Activated CD8-positive, alpha-beta memory T cell treated with anti-CD3 and anti-CD28 coated beads, Interleukin-2, amount 50 U/mL, for 1 hour (primary cell): ENCODE results near the gene SCN4B.
"Not testable (repeated sequence)": the region's sequence is repeated elsewhere in the genome, so short reads cannot be mapped to it uniquely, and the experiment has no call there.

Experiments
- DNase-seq: peaks from one replicate; pipeline ENCODE4 v3.0.0-alpha.2; 2020; ENCODE audit errors: extremely low read depth

SCN4B gene

GRCh38 chr11:118152552-118153471, at the start of gene SCN4B:
SCN4B (minus strand) TSS chr11:118152823; CDS start chr11:118152673, 150 bp downstream.
- no peak for DNase-seq

DNA sequence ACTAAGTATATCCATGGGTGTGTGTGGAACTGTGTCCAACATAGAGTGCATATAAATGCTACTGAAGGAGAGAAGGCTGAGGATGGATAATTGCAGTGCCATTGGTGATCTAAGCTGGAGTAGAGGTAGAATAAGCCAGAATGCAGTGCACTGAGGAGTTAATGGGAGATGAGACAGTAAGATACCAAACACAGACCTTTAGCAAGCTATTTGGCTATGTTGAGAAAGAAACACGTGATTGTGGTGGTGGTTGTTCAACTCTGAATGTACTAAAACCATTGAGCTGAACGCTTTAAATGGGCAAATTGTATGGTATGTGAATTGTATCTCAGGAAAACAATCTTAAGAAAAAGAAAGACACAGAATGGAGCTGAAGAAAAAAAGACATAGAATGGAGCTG, 49.3 kb upstream of the SCN4B start:
- no peak for DNase-seq

GRCh38 chr11:118200901-118201680, 48.5 kb upstream of the SCN4B start:
- DNase-seq = peak; percentile 58

GRCh38 chr11:118200497-118200896, 47.9 kb upstream of the SCN4B start:
- no peak for DNase-seq

DNA sequence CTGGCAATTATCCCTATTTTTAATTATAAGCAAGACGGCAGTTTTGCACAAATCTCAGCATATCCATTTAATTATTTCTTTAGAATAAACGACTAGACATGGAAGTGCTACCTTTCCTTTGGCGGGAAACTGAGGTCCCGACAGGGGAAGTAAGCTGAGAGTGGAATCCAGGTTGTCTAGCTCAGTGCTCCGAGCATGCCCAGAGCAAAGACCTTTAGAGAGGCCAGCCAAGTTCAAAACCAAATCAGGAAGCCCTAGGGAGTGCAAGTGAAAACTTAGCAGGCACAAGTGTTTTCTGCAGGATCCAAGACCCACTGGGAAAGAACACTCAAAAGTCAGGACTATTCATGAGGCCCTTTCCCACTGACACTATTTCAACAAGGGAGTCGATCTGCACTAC, 46.5 kb upstream of the SCN4B start:
- no peak for DNase-seq

DNA sequence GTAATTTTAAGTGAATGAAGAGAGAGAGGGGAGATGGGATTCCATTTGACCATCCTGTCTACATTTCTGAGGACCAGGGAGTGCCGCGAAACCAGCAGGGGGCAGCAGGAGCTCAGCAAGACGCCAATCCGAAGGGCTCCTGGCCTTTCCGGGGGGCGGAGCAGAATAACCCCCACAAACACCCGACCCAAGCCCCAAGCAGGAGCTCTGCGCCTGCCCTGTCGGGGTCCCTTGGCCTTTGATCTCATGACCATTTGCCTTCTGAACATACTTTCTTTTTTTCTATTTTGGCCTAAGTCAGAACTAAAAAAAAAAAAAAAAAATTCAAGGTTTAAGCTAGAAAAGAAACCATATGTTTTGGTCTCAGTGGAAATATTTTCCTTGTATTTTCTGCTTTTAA, 45.7 kb upstream of the SCN4B start:
- DNase-seq = peak; percentile 66

- no peak for DNase-seq
These were observed 42.4 kb upstream of the SCN4B start for GRCh38 chr11:118194835-118195627.

DNA sequence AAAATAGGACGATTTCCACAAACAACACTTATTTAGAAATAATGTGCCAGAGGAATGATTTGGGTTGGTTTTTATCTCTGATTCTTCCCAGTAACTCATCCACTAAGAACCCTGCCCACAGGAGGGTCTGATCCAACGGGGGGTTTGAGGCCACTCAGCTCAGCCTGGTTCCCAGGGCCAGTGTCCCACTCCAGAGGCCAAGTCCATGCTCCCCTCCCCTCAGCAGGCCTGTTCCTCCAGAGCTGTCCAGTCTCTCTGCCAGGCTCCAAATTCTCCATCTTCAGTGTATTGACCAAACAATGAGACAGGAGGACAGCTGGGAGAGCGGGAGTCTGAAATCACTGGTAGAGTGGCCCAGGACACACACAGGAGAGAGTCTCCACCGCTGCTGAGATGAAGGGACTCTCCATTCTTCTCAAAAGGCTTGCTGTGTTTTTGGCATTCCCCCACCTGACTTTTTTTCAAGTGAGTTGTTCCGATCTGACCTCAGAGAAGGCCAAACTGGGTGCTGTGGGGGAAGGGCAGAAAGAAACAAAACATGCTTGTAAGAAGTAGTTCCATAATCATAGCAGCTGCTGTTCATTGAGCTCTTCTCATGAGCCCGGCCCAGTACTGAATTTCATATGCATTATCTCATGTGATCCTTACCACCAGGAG, 41.4 kb upstream of the SCN4B start:
- DNase-seq = no peak

DNA sequence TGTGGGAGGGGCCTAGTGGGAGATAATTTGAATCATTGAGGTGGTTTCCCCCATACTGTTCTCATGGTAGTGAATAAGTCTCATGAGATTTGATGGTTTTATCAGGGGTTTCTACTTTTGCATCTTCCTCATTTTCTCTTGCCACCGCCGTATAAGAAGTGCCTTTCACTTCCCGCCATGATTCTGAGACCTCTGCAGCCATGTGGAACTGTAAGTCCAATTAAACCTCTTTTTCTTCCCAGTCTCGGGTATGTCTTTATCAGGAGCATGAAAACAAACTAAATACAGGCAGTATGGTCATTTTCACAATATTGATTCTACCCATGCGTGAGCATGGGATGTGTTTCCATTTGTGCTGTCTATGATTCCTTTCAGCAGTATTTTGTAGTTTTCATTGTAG, 40.2 kb upstream of the SCN4B start:
- DNase-seq = not testable (repeated sequence)

- not testable (repeated sequence) for DNase-seq
These were observed 38.4 kb upstream of the SCN4B start for GRCh38 chr11:118190942-118191506.

DNA sequence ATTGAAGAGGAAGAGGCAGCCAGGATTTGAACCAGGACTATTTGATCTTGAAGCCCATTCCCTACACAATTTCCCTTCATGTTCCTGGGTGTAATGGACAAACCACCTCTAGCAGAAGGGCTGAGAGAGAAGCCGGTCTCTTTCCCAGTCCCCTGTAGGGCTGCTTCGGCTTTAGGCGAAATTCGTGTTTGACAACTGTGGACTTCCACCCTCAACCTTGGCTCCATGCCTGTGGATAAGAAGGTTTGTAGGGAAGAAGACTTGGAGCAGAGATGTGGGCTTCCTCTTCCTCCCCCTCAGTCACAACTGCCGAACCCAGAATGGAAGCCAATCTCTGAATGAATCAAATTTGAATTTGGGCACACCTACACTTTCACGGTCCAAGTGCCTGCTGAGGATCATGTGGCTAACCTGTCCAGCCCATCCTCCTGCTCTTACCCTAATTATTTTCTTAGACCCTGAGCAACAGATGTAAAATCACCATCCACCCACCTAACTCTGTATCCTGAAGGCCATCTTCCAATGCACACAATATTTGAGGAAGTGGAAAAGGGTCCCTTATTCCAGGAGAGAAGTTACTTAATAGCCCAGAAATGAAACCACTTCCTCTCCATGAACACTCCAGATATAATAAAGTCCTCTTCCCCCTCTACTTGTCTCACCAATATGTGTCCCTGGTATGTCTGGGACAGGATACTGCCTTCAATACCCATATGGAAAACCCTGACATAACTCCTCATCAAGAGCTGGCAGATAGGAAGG, 33.9 kb upstream of the SCN4B start:
- no peak for DNase-seq

GRCh38 chr11:118184784-118185579, 32.4 kb upstream of the SCN4B start:
- DNase-seq = no peak

GRCh38 chr11:118183691-118184090, 31.1 kb upstream of the SCN4B start:
- DNase-seq = not testable (repeated sequence)

DNA sequence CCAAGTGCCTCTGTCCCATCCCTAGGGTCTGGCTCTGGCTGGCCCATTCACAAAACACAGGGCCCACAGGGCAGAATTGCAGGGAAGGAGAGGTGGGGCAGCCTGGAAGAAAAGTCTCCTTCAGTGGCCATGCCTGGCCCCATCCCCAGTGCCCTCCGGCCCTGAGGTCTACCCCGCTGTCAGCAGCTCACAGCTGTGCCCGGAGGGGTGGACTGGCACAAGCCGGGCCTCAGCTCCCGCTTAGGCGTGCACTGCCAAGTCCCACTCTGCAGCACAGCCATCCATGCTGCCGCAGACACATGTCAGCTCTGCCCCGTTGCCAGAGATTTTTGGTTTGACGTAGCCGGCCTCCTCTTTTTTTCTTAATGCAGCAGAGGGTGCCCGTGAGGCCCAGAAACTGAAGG, 27.7 kb upstream of the SCN4B start:
- DNase-seq = no peak

DNA sequence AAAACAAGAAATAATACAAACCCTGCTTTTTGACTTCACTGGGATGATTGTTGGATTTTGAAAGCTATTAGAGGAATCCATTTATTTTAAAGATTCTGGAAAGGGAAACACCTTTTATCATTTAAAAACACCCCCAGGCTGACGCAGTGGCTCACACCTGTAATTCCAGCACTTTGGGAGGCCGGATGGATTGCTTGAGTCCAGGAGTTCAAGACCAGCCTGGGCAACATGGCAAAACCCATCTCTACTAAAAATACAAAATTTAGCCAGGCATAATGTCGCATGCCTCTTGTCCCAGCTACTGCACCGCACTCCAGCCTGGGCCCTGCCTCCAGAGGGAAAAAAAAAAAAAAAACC, 24.1 kb upstream of the SCN4B start:
- DNase-seq = no peak

DNA sequence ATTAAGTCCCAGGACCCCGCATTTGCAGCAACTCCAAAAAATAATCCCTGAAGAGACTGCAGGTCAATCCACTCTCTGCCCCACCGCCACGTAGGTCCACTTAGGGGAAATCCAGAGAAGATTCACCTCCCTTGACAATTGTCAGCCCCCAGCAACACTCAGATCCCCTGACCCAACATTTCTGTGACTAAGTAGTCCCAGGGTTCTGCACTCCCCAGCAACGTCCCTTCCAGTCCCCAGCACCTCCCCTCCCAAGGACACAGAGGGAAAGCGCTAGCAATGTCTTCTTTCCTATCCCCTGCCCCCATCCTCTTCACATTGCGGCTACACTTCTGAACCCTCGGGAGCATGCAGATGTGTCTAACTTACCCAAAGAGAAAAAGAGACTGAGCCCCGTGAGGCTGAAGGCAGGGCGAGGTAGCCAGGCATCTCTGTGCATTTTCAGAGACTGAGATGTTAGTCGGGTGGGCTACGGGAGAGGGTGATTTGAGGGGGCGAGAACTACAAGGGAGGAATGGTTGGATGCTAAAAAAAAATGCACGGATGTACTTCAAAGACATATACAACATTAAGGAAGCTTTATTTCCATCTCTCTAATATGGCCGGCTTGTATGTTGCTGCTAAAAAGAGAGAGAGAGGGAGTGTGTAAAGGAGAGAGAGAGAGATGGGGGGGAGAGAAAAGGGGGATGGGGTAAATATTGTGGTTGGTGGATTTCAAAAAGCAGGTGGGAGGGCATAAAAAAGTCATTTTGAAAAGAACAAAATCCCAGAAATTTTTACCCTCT, 23.6 kb upstream of the SCN4B start, which contains the start of gene SCN2B:
Gene SCN2B, minus strand, starts transcription at position 647 of the 785 bp plus-strand sequence. Its CDS starts 208 bp downstream, at position 439.
- no peak for DNase-seq

DNA sequence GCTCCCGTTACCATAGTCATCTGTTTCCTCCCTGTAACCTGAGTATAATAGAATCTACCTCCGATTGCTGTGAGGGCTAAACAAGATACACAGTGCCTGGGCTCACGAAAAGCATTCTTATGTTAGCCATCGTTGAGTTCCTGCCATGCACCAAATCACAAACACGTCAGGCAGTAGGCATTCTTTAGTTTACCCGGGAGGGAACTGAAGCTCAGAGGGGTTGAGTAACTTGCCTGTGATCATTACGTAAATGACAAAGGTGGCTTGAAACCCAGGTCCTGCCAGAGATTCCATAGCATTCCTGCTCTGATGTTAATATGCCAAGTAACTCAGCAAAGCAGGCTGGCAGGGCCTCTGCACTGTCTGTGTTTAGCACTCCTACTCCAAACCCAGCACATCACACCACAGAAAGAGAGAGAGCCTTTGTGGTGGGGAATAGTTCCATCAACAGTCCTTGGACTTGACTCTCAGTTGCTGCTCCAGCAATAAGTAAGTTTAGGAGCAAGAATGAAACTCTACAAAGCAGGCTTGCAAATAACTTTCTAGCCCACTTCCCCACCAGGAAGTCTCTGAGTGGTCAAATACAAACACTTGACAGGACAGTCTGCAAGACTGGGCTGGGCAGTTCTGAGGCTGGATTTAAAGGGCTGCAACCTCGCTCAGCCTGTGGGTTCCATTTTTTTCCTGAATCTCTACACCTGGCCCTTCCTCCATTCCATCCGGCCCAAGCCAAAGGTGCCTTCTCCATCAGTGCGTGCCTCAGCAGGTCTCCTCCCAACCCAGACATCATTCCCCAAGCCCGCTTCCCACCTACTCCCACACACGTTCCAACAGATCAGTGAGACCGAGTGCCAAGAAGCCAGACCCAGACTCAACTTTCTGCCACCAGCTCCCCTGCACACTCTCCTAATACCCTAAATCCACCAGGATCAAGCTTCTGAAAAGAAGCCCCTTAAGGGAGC, 22.7 kb upstream of the SCN4B start:
- DNase-seq = no peak
